HG03060 (cell line): Measurements from ENCODE around the gene MCAT.

Experiments used
- ATAC-seq: cut with Tn5 transposase; IDR thresholded peaks from one replicate; pipeline ENCODE4 v1.9.1; 2021; ENCODE audit warnings: low read depth, moderate number of reproducible peaks; ENCODE audit not compliant: unreplicated experiment

The MCAT gene, protein sequence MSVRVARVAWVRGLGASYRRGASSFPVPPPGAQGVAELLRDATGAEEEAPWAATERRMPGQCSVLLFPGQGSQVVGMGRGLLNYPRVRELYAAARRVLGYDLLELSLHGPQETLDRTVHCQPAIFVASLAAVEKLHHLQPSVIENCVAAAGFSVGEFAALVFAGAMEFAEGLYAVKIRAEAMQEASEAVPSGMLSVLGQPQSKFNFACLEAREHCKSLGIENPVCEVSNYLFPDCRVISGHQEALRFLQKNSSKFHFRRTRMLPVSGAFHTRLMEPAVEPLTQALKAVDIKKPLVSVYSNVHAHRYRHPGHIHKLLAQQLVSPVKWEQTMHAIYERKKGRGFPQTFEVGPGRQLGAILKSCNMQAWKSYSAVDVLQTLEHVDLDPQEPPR

DNA sequence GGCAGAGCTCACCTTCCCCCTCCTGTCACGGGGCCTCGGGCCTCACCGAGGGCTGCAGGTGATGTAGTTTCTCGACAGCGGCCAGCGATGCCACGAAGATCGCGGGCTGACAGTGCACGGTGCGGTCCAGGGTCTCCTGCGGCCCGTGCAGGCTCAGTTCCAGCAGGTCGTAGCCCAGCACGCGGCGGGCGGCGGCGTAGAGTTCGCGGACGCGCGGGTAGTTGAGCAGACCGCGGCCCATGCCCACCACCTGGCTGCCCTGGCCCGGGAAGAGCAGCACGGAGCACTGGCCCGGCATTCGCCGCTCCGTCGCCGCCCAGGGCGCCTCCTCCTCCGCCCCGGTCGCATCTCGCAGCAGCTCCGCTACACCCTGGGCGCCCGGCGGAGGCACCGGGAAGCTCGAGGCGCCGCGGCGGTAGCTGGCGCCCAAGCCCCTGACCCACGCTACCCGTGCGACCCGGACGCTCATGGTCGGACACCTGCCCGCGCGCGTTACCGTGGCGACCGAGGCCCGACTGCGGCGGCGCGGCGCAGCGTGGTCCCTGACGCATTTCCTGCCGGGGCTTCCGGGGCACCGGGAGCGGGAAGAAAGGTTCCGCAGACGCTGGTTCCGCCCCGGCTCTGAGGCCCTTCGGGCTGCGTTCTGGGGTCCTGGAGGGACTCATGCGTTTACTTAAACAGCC is at the start of gene MCAT:
Gene MCAT (minus strand): TSS at position 519 of the 683 bp plus-strand sequence. CDS start 50 bp downstream, at position 469.
- ATAC-seq, result no peak

GRCh38 chr22:43191831-43192230 is 48.6 kb upstream of the MCAT start:
- no peak for ATAC-seq

GRCh38 chr22:43188829-43189545 is 45.8 kb upstream of the MCAT start:
- ATAC-seq, result no peak

DNA sequence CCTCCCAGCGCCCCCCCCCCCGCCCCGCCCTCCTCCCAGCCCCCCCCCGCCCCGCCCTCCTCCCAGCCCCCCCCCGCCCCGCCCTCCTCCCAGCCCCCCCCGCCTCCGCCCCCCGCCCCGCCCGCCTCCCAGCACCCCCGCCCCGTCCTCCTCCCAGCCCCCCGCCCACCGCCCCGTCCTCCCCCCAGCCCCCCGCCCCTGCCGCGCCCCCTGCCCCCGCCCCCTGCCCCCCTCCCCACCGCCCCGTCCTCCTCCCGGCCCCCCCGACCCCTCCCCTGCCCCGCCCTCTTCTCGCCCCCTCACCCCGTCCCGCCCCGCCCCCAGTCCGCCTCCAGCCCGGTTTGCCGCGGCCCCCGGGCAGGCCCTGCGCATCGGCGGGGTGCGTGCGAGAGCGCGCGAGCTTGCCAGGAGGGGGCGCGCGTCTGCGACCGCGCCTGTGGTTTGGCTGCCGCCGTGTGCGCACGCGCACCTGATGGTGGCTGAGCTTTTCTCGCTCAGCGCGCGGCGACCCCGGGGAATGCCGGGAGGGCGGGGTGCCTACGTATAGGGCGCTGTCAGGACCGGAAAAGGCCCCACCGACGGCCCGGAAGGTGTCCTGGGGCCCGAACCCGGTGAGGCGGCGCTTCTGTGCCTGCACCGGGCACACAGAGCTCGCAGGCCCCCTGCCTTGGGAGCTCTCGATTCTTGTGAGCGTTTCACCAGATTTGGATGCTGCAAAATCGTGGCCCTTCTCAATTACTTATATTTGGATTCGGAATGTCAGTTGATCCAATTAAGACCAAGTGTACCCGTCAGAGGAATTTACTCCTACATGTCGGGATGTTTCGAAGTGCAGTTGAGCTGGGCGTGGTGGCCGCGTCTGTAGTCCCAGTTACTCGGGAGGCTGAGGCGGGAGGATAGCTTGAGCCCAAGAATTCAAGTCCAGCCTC is 44.2 kb upstream of the MCAT start:
- ATAC-seq, result peak; percentile 58

GRCh38 chr22:43186272-43187170 is 43.3 kb upstream of the MCAT start, which contains the start of gene TTLL12:
Gene TTLL12, minus strand, starts transcription at chr22:43187134. Its CDS starts 65 bp downstream, at chr22:43187069.
- ATAC-seq, result no peak

GRCh38 chr22:43185860-43186261 is 42.7 kb upstream of the MCAT start:
- no peak for ATAC-seq

- ATAC-seq, result no peak
Measured at GRCh38 chr22:43183496-43184277, 40.5 kb upstream of the MCAT start.

GRCh38 chr22:43182726-43183125 is 39.5 kb upstream of the MCAT start:
- ATAC-seq, result no peak

GRCh38 chr22:43182118-43182517 is 38.9 kb upstream of the MCAT start:
- ATAC-seq, result no peak

GRCh38 chr22:43181321-43182076 is 38.3 kb upstream of the MCAT start:
- ATAC-seq, result no peak

DNA sequence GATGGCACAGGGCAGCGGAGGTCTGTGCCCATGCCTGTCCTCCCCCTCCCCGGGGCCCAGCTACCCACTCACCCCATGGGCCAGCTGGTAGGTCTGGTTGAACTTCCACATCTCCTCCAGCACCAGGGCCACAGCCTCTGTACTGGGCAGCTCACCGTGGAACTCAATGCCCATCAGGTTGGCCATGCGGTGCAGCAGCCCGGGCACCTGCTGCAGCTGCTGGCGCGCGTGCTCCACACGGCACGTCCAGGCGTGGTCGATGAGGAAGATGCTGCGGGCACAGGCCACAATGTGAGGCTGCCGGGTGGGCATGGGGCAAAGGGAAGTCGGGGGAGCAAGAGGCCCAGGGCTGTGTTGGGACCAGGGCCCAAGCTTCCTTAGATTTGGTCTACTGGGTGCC is 37.5 kb upstream of the MCAT start:
- no peak for ATAC-seq

GRCh38 chr22:43179911-43180195 is 36.7 kb upstream of the MCAT start:
- ATAC-seq, result no peak

GRCh38 chr22:43179146-43179910 is 36.1 kb upstream of the MCAT start:
- ATAC-seq, result no peak

- no peak for ATAC-seq
Measured at GRCh38 chr22:43177479-43177878, 34.3 kb upstream of the MCAT start.

GRCh38 chr22:43176090-43176489 is 32.9 kb upstream of the MCAT start:
- ATAC-seq, result no peak

DNA sequence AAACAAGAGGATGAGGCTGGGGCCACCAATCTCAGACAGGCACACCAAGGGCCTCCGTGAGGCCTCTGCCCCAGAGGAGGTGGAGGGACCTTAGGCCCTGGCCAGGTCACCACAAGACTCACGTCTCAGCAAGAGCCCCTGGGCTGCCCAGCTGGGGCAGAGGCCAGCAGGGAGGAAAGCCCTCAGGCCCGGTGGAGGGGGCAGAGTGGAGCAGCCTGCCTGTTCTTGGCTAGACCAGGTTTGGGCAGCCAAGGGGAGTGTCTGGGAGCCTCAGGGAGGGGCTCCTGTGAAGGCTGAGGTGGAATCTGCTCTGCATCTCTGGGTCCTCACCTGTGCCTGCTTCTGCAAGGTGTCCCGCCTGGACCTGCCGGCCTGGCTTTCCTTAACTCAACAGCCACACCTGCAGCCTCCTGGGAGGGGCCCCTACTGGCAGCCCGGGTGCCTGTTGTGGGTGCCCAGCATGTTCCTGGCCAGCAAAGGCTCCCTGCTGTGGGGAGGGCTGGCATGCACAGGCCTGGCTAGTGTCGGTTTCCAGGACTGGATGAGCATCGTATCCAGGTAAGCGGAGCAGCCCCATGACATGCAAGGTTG is 31.8 kb upstream of the MCAT start:
- no peak for ATAC-seq
